HG03139 (cell line): ENCODE data around the gene PCBP2.
"Not testable (repeated sequence)": the region's sequence is repeated elsewhere in the genome, so short reads cannot be mapped to it uniquely, and the experiment has no call there.

Source experiments
- ATAC-seq: cut with Tn5 transposase; IDR thresholded peaks from one replicate; pipeline ENCODE4 v1.9.1; 2021; ENCODE audit not compliant: unreplicated experiment

PCBP2 gene

GRCh38 chr12:53467880-53468279 is 16.0 kb downstream of the PCBP2 start:
- no peak for ATAC-seq

- ATAC-seq: no peak
Measured at GRCh38 chr12:53468282-53468681, 16.4 kb downstream of the PCBP2 start.

- ATAC-seq: no peak
Measured at GRCh38 chr12:53472056-53472582, 20.2 kb downstream of the PCBP2 start.

GRCh38 chr12:53474077-53474476 is 22.2 kb downstream of the PCBP2 start:
- no peak for ATAC-seq

GRCh38 chr12:53474819-53475218 is 22.9 kb downstream of the PCBP2 start:
- no peak for ATAC-seq

- no peak for ATAC-seq
Measured at GRCh38 chr12:53476769-53477209, 24.9 kb downstream of the PCBP2 start.

GRCh38 chr12:53478865-53479264 is 27.0 kb downstream of the PCBP2 start:
- ATAC-seq: no peak

- no peak for ATAC-seq
Measured at GRCh38 chr12:53479331-53479730, 27.4 kb downstream of the PCBP2 start.

GRCh38 chr12:53480491-53481442 is 28.9 kb downstream of the PCBP2 start:
- ATAC-seq: no peak

- not testable (repeated sequence) for ATAC-seq
Measured at GRCh38 chr12:53481458-53481857, 29.6 kb downstream of the PCBP2 start.

GRCh38 chr12:53481939-53482586 is 30.2 kb downstream of the PCBP2 start:
- no peak for ATAC-seq

- no peak for ATAC-seq
Measured at GRCh38 chr12:53482626-53483168, 30.8 kb downstream of the PCBP2 start.

GRCh38 chr12:53483225-53483978 is 31.5 kb downstream of the PCBP2 start:
- no peak for ATAC-seq

GRCh38 chr12:53483979-53484377 is 32.1 kb downstream of the PCBP2 start:
- no peak for ATAC-seq

- no peak for ATAC-seq
Measured at GRCh38 chr12:53484686-53485575, 33.0 kb downstream of the PCBP2 start.

GRCh38 chr12:53485955-53486735 is 34.2 kb downstream of the PCBP2 start:
- ATAC-seq: no peak

- no peak for ATAC-seq
Measured at GRCh38 chr12:53486736-53487487, 35.0 kb downstream of the PCBP2 start.

- no peak for ATAC-seq
Measured at GRCh38 chr12:53489242-53489864, 37.5 kb downstream of the PCBP2 start.
